HG03469 (cell line): ENCODE measurements around the gene AIF1L.
"Not testable (repeated sequence)": the region's sequence is repeated elsewhere in the genome, so short reads cannot be mapped to it uniquely, and the experiment has no call there.

Experiments
- ATAC-seq: cut with Tn5 transposase; IDR thresholded peaks from one replicate; pipeline ENCODE4 v1.9.1; 2021; ENCODE audit warnings: mild to moderate bottlenecking, moderate library complexity, moderate number of reproducible peaks; ENCODE audit not compliant: unreplicated experiment

The AIF1L gene

DNA sequence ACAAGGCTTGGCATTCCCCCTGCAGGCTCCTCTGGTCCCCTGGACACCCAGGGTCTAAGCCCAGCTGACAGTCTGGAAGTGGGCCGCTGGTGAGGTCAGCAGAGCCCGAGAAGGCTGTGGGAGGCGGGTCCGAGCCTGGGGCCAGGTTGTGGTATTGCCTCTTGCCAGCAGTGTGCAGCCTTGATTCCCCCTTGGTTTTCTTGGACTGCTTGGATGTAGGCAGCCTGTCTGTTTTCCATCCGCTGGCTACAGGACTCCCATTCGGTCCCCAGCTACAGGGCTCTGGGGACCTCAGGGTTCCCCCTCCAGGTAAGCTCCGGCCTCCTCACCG is 1.6 kb downstream of the AIF1L start:
- no peak for ATAC-seq

DNA sequence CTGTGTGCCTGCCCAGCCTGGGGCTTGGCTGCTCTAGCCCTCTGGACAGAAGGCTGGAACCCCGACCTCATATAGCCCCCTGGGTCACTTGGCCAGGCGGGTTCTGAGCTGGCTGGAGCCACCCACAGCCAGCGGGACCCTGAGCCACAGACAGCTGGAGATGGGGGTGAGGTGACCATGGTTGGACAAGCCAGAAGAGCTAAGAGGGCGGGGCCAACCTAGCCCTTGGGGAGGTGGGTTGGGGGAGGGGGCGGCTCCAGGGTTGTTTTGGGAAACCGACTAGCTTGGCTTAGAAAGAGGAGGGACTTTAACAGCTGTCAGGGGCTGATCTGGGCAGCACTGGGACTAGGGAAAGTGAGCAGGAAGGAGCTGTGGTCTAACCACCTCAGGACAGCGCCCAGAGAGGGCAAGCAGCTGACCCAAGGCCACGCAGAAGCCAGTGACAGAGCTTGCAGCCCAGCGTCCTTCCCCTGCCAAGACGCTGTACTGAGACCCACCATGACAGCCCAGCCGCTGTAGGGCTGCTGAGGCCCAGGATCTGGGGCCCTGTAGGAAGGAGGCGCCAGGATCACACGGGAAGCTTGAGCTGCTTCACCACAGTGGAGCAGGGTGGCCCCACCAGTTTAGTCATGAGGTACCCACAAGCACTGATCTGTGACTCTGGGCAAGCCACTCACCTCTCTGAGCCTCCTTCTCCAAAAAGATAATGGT is 2.2 kb downstream of the AIF1L start:
- no peak for ATAC-seq

- ATAC-seq, result no peak
Measured at GRCh38 chr9:131099102-131099606, 2.8 kb downstream of the AIF1L start.

- not testable (repeated sequence) for ATAC-seq
Measured at GRCh38 chr9:131099845-131100244, 3.5 kb downstream of the AIF1L start.

GRCh38 chr9:131100445-131100844 is 4.1 kb downstream of the AIF1L start:
- no peak for ATAC-seq

- ATAC-seq, result no peak
Measured at GRCh38 chr9:131101207-131101964, 5.1 kb downstream of the AIF1L start.

DNA sequence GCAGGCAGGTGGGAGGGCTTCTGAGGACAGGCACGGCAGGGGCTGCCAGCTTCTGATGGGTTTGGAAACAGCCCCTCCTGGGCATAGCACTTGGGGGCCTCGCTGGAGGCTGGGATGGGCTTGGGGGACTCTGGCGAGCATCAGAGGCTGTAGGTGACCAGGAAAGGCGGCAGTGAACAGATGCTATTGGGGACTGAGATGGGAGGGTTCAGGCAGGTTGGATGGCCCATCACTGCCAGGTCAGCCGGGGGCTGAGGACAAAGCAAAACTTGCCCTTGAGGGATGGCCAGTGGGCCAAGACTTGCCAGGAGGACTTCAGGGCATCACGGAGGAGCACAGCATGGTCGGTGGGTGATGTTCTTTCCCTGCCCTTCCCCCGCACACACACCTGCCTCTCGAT is 6.7 kb downstream of the AIF1L start:
- no peak for ATAC-seq

DNA sequence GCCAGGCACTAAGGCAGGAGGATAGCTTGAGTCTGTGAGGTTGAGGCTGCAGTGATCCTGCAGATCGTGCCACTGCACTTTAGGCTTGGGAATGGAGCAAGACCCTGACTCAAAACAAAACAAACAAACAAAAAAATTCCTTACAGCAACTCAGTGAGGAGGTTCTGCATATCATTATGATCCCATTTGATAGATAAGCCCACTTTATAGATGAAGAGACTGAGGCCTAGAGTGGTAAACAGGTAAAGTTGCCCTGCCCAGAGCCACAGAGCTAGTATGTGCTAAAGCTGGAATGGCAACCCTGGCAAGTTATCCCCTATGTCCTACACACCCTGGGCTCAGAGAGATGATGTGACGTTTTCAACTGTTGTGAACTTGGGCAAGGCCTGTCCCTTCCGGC is 7.2 kb downstream of the AIF1L start:
- ATAC-seq, result no peak

DNA sequence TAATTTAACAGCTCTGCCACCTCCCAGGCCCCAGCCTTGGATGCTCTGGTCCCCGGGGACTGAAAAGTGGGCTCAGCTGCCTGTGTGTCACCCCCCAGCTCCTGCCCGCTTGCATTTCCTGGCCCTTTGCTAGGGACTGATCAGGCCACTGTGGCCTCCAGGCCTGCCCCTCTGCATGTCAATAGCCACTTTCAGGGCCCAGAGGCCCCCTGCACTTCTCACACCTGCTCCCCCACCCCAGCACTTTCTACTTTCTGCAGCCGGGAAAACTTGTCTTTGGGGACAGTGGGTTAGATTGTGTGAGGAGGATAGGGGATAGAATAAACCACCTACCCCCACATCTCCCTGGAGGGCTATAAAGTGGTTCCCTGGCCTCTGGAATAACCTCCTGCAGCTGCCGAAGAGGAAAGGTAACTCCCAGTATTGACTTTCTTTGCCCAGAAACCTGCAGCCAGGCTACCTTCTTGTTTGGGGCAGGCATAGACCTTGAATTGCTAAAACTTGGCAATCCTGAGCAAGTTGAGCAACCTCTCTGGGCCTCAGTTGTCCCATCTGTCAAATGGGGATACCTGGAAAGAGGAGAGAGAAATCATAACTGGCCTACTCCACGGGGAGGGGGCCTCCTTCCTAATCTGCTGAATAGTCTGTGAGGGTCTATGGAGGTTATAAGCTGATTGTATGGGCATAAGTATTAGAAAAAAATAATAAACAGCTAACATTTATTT is 7.8 kb downstream of the AIF1L start:
- no peak for ATAC-seq

- ATAC-seq, result no peak
Measured at GRCh38 chr9:131105952-131106351, 9.6 kb downstream of the AIF1L start.

- no peak for ATAC-seq
Measured at GRCh38 chr9:131107760-131108159, 11.4 kb downstream of the AIF1L start.

GRCh38 chr9:131111186-131111853 is 15.0 kb downstream of the AIF1L start:
- no peak for ATAC-seq

GRCh38 chr9:131111854-131112311 is 15.6 kb downstream of the AIF1L start:
- no peak for ATAC-seq

- no peak for ATAC-seq
Measured at GRCh38 chr9:131112374-131113154, 16.2 kb downstream of the AIF1L start.

DNA sequence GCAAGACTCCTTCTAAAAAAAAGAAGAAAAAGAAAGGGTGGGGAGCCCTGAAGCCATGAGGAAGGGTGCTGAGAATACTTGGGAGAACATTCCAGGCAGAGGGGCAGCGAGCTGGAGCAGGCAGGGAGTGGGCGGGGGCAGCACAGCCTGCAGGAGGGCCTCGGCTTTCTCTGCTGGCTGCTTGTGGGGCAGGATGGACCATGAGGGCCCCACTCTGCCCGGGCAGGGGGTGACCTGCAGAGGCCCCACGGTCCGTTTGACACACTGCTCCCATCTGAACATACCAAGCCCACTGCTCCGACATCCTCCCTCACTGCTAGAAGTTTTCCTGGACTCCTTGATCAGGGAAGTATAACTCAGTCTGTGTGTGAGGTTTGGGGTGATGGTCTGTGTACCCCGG is 17.3 kb downstream of the AIF1L start:
- no peak for ATAC-seq

GRCh38 chr9:131114084-131114535 is 17.8 kb downstream of the AIF1L start:
- no peak for ATAC-seq

- ATAC-seq, result not testable (repeated sequence)
Measured at GRCh38 chr9:131115360-131115742, 19.0 kb downstream of the AIF1L start.

- no peak for ATAC-seq
Measured at GRCh38 chr9:131116281-131117120, 20.2 kb downstream of the AIF1L start.

- no peak for ATAC-seq
Measured at GRCh38 chr9:131117121-131117761, 20.9 kb downstream of the AIF1L start.
